Loucy (cell line): ENCODE measurements around the gene CFAP210.
"Not testable (repeated sequence)": the region's sequence is repeated elsewhere in the genome, so short reads cannot be mapped to it uniquely, and the experiment has no call there.

ENCODE experiments used
- CTCF ChIP-seq: fragments of 200-600 bp; sonication (generic); conservative IDR thresholded peaks from 2 replicates; pipeline ENCODE4 v1.5.1; 2014; ENCODE audit warnings: mild to moderate bottlenecking, antibody characterized with exemption, low read length
- EZH2phosphoT487 ChIP-seq: fragments of 200-600 bp; IDR thresholded peaks from 2 replicates; pipeline ENCODE4 v1.6.1; 2018; ENCODE audit warnings: antibody characterized with exemption, mild to moderate bottlenecking, moderate library complexity, borderline replicate concordance

- not testable (repeated sequence) for TF ChIP-seq CTCF, EZH2phosphoT487
These were observed 78.2 kb downstream of the CFAP210 start for GRCh38 chr2:169615982-169616381.
